Mammary microvascular endothelial cell (primary cell): ENCODE measurements around the gene LZTR1. TPM values are rescaled to one million over a fixed set of nuclear protein-coding genes. Genes with fewer than 3 reads are reported as not detected.

Experiments used
- total RNA-seq: library from RNA; depleted of rRNA; stranded (reverse); fragments of >200 nt; gene quantifications from 2 replicates; pipeline ENCODE4 v1.2.3, GENCODE V29; 2015

Gene LZTR1
- 31.0 and 32.6 TPM in 2 replicates for total RNA-seq

DNA sequence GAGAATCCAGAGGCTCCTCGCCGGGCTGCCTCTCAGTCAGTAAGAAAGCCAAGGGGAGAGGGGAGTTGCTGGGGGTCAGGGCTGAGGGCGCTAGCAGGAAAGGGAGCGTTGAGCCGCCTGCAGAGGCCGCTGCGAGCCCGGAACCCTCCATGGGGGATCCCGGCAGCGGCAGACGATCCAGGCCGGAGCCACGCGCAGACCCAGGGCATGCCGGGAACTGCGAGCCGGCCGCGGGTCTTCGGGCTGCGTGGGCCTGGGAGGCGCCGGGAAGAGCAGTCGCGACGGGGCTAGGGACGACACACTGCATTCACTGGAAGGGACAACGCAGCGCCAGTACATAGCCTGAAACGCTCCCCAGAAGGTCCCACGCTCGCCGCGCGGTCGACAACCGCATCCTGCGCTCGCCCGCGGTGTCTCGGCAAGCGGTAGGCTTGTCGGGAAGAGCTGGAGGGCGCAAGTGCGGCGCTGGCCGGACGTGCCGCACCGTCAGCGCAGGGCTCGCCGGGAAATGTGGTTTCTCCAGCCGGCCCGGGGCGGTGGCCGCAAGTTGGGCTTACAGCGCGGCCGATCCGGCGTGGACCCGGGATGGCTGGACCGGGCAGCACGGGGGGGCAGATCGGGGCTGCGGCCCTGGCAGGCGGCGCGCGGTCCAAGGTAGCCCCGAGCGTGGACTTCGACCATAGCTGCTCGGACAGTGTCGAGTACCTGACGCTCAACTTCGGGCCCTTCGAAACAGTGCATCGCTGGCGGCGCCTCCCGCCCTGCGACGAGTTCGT lies at the start of gene LZTR1:
Gene LZTR1, plus strand, starts transcription at position 511 of the 776 bp plus-strand sequence. Its CDS starts 75 bp downstream, at position 586.

DNA sequence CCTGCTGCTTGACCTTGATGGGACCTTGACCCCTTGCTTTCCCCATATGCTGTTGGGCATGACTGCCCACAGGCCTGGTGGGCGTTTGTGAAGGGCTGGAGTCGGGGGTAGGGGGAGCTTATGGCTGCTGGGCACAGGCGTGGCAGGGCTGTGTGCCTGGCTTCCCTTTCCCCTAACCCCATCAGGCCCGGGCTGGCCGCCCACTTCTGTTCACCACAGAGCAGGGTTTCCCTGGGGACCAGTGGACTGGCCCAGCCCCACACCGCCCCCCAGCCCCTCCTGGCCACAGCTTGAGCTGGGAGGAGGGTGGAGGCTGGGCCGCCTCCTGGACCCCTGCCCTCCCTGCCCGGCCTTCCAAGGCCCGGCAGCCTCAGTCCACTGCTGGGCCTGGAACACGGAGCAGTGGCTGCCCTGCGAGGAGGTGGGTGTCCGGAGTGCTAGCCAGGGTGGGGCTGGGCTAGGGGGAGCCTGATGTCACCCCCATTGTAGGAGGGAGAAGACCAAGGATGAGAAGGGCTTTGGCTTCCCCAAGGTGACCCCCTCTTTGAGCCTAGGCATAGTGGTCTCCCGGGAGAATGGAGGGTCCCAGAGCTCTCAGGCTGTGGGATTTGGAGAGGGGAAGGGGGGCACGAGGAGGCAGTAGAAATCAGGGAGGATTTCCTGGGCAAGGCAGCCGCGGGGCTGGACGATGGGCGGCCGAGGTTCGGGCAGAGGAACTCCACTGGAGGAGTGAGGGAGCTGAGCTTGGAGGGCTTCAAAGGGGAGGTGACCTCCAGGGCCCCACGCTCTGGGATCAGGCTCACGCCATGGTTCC lies 15.0 kb upstream of the LZTR1 start, which contains the start of gene AIFM3:
Gene AIFM3, plus strand, starts transcription at position 373 of the 814 bp plus-strand sequence. CDS start 690 bp downstream, outside the sequence.

DNA sequence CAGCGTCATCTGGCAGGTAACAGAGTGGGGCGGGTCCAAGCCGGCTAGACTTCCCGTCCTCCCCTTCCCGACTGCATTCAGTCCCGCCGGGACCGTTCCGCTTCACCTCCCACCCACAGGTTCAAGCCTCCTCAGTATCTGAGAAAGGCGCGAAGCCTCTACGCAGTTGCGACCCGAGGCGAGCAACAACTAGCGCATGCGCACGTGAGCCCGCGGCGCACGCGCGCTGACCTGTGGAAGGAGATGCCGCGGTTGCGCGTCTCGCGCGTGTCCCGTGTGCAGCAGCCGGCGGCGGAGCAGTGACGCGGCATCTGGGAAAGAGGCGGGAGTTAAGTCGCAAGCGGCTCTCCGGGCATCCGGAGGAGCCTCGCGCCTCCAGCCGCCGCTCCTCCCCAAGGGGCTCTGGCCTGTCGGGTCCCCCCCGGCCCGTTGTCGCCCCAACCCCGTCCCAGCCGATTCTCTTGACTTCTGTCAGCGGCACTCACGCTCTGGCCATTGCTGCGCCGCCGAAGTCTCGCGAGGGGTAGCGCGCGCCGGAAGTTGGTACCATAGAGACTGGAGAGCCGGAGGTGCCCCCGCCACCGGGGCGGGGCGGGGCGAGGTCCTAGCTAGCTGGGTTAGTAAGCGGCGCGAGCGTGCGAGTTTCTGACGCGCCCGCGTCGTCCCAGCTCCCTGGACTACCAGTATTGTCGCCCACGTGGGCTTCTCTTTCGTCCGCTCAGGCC lies 19.7 kb downstream of the LZTR1 start, which contains the start of gene THAP7:
Gene THAP7, minus strand, starts transcription at position 518 of the 725 bp plus-strand sequence. Its CDS starts 207 bp downstream, at position 311.

DNA sequence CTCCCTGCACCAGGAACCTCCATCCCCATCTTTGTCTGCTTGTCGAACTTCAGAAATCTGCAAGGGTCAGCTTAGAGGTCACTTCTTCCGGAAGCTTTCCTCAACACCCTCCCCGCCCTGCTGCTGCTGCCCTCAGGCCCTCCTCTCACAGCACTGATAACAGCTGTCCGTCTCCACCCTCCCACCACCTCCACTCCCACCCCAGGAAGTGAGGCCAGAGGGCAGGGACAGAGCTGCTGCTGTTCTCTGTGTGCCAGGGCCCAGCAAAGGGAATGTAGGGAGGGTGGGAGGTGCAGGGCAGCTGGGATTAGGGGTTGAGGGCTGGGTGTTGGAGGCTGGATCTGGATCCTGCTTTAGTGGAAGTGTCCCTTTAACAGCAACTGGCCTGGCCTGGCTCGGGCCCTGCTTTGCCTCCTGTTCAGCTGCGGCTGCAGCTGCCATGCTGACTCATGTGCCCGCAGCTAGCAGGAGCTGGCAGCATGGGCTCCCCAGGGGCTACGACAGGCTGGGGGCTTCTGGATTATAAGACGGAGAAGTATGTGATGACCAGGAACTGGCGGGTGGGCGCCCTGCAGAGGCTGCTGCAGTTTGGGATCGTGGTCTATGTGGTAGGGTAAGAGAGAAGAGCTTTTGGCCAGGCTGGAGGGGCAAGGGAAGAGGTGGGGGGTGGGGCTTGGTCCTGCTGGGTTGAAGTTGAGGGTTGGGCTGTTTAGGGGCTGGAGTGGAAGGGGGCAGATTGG lies 32.8 kb downstream of the LZTR1 start, which contains the start of gene P2RX6:
Gene P2RX6, plus strand, starts transcription at position 440 of the 740 bp plus-strand sequence. Its CDS starts 10 bp downstream, at position 450.

DNA sequence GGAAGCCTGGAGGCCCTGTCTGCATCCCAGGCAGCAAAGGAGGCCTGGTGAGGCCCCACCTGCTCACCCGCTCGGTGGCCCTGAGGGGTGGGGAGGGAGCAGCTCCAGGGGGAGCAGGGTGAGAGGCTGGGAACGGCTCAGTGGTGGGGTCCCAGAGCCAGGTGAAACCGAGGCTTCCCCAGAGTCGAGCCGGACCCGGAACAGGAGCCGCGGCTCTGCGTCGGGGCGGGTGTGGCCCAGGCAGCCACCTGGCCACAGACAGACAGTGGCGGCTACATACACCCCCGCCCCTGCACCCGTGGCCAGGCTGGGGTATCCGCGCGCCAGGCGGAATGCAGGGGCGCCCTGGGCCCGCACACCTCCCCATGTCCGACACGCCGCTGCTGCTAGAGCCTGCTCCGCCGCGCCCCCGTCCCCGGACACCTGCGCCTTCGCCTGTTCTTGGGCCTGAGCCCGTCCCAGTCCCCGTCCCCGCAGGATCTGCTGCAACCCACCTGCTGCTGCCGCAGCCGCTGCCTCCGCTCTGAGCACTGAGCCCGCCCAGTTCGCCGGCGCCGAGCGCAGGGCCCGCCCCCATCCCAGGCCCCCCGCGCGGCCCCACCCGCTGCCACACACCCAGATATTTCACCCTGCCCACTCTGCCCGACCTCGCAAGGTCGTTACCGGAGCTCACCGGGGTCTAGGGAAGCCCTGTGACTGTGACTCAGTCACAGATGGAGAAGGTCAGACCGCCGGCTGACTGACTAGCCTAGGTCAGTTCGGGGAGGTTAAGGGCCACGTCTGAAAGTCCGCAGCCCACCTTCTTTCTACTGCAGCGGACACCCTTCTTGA lies 50.2 kb downstream of the LZTR1 start, which contains the start of gene SLC7A4:
Gene SLC7A4, minus strand, starts transcription at position 525 of the 831 bp plus-strand sequence. CDS start 749 bp downstream, outside the sequence.

DNA sequence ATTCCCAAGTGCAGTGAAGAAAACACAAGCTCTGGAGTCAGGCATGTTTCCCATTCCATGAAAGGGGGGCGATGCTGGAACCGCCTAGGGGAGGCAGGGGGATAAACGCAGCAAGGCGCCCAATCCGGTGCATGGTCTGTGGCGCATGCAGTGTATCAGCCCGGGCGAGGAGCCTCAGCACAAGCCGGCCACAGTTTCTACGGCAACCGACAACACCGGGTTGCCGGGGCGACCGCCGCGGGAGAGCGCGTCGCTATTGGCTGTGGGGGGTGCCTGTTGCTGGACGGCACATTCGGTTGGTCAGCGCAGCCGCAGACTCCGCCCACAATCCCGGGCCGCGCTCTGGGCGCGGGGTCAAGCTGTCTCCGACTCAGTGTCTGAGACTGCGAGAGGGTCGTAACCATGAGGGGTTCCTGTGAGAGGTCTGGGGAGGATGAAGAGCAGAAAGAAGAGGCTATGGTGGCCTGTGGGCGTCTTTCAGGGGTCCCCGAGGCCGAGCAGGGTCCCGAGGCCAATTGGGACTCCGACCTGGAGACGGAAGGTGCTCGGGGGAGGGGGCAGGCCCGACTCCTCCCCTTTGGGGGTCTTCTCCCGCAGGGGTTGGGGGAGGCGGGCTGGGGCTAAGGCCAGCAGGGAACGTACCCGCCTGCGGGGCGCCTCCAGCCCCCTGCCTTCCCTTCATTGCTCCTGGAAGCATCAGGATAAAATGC lies 63.6 kb downstream of the LZTR1 start, which contains the start of gene LRRC74B:
Gene LRRC74B, plus strand, starts transcription at position 362 of the 710 bp plus-strand sequence. Its CDS starts 41 bp downstream, at position 403.

Other genes starting within 250 kb of the LZTR1 start
- 6.1 and 7.6 TPM in 2 replicates for gene SERPIND1, start 208.2 kb upstream of the LZTR1 start, total RNA-seq
- 38.3 and 47.6 TPM in 2 replicates for gene PI4KA, start 123.5 kb upstream of the LZTR1 start, total RNA-seq
- gene SNAP29, start 123.3 kb upstream of the LZTR1 start, total RNA-seq = 14.8 and 18.1 TPM in 2 replicates
- gene CRKL, start 64.9 kb upstream of the LZTR1 start, total RNA-seq = 38.0 and 43.0 TPM in 2 replicates
- gene AIFM3, start 15.0 kb upstream of the LZTR1 start, total RNA-seq = 0.07 TPM in 1 of 2 replicates, not detected in the other
- gene THAP7, start 19.8 kb downstream of the LZTR1 start, total RNA-seq = 19.5 and 29.8 TPM in 2 replicates
- gene P2RX6, start 32.9 kb downstream of the LZTR1 start, total RNA-seq = not detected in 2 replicates
- gene SLC7A4, start 50.3 kb downstream of the LZTR1 start, total RNA-seq = not detected in 2 replicates
- gene LRRC74B, start 63.6 kb downstream of the LZTR1 start, total RNA-seq = not detected in 2 replicates